ENCODE data around the gene AK3. TPM values are rescaled to one million over a fixed set of nuclear protein-coding genes. Genes with fewer than 3 reads are reported as not detected.
A peak's percentile ranks its signal among the peaks of the same experiment; 100 is the strongest.

Gene AK3
- total and polyA plus RNA-seq, 9 of the 15 experiments (the other 6 are each of a cell fraction or from before 2014, with no cell fraction given): 12.2 to 78.6 (median 41.8) TPM

DNA sequence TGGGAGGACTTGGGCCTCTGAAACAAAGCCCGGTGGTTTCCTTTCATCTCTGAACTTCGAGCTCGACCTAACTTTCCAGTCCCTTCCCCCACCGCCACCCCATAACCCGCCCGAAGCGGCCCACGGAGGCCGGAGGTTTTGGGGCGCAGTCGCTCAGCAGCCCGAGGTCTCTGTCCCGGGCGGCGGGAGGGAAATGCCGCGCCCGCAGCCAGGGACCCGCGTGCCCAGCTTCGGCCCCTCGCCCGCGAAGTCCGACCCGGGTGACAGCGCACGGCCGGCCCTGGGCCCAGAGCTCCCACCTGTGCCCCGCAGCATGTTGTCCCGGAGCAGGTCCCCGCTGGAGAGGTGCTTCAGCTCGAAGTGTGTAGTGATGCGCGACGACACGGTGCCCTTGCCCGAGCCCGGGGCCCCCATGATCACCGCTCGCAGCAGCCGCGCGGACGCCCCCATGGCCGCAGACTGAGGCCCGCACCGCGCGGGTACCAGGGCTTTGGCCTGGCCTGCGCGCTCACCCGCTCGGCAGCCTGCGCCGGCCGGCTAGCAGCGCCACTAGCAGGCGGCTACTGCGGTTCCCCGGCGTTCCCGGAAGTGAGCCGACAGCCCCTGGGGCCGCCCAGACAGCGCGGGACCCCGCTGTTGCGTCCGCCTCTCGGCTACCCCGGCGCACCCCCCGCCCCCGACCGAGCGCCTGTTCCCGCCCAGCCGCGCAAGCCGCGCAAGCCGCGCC, at the start of gene AK3 (continued):
- TF ChIP-seq, protein P1, sequence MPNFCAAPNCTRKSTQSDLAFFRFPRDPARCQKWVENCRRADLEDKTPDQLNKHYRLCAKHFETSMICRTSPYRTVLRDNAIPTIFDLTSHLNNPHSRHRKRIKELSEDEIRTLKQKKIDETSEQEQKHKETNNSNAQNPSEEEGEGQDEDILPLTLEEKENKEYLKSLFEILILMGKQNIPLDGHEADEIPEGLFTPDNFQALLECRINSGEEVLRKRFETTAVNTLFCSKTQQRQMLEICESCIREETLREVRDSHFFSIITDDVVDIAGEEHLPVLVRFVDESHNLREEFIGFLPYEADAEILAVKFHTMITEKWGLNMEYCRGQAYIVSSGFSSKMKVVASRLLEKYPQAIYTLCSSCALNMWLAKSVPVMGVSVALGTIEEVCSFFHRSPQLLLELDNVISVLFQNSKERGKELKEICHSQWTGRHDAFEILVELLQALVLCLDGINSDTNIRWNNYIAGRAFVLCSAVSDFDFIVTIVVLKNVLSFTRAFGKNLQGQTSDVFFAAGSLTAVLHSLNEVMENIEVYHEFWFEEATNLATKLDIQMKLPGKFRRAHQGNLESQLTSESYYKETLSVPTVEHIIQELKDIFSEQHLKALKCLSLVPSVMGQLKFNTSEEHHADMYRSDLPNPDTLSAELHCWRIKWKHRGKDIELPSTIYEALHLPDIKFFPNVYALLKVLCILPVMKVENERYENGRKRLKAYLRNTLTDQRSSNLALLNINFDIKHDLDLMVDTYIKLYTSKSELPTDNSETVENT (CRISPR knock-in tag; IDR thresholded peaks at IDR 0.05): peak; percentile 85
- TF ChIP-seq, protein P2, sequence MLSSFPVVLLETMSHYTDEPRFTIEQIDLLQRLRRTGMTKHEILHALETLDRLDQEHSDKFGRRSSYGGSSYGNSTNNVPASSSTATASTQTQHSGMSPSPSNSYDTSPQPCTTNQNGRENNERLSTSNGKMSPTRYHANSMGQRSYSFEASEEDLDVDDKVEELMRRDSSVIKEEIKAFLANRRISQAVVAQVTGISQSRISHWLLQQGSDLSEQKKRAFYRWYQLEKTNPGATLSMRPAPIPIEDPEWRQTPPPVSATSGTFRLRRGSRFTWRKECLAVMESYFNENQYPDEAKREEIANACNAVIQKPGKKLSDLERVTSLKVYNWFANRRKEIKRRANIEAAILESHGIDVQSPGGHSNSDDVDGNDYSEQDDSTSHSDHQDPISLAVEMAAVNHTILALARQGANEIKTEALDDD (IDR thresholded peaks at IDR 0.05): no peak
- TF ChIP-seq MYC (IDR thresholded peaks at IDR 0.05; ENCODE audit: low read depth, low read length) (peak; percentile 72; the same call in 1 of the 2 replicates), MYC (CRISPR knock-in tag; IDR thresholded peaks at IDR 0.05; ENCODE audit: borderline replicate concordance, low read depth) (no peak), ZNF785 (CRISPR knock-in tag; IDR thresholded peaks at IDR 0.05) (no peak), KLF16 (IDR thresholded peaks at IDR 0.05) (no peak), SOX6 (IDR thresholded peaks at IDR 0.05) (0 out of 2 replicates have a peak, but pooled peaks have one; percentile 32)
- TF ChIP-seq, protein P3, sequence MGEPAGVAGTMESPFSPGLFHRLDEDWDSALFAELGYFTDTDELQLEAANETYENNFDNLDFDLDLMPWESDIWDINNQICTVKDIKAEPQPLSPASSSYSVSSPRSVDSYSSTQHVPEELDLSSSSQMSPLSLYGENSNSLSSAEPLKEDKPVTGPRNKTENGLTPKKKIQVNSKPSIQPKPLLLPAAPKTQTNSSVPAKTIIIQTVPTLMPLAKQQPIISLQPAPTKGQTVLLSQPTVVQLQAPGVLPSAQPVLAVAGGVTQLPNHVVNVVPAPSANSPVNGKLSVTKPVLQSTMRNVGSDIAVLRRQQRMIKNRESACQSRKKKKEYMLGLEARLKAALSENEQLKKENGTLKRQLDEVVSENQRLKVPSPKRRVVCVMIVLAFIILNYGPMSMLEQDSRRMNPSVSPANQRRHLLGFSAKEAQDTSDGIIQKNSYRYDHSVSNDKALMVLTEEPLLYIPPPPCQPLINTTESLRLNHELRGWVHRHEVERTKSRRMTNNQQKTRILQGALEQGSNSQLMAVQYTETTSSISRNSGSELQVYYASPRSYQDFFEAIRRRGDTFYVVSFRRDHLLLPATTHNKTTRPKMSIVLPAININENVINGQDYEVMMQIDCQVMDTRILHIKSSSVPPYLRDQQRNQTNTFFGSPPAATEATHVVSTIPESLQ (CRISPR knock-in tag; IDR thresholded peaks at IDR 0.05): no peak
- TF ChIP-seq, protein P4, sequence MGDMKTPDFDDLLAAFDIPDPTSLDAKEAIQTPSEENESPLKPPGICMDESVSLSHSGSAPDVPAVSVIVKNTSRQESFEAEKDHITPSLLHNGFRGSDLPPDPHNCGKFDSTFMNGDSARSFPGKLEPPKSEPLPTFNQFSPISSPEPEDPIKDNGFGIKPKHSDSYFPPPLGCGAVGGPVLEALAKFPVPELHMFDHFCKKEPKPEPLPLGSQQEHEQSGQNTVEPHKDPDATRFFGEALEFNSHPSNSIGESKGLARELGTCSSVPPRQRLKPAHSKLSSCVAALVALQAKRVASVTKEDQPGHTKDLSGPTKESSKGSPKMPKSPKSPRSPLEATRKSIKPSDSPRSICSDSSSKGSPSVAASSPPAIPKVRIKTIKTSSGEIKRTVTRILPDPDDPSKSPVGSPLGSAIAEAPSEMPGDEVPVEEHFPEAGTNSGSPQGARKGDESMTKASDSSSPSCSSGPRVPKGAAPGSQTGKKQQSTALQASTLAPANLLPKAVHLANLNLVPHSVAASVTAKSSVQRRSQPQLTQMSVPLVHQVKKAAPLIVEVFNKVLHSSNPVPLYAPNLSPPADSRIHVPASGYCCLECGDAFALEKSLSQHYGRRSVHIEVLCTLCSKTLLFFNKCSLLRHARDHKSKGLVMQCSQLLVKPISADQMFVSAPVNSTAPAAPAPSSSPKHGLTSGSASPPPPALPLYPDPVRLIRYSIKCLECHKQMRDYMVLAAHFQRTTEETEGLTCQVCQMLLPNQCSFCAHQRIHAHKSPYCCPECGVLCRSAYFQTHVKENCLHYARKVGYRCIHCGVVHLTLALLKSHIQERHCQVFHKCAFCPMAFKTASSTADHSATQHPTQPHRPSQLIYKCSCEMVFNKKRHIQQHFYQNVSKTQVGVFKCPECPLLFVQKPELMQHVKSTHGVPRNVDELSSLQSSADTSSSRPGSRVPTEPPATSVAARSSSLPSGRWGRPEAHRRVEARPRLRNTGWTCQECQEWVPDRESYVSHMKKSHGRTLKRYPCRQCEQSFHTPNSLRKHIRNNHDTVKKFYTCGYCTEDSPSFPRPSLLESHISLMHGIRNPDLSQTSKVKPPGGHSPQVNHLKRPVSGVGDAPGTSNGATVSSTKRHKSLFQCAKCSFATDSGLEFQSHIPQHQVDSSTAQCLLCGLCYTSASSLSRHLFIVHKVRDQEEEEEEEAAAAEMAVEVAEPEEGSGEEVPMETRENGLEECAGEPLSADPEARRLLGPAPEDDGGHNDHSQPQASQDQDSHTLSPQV (IDR thresholded peaks at IDR 0.05): 0 out of 2 replicates have a peak, but pooled peaks have one; percentile 36
- TF ChIP-seq, protein P5, sequence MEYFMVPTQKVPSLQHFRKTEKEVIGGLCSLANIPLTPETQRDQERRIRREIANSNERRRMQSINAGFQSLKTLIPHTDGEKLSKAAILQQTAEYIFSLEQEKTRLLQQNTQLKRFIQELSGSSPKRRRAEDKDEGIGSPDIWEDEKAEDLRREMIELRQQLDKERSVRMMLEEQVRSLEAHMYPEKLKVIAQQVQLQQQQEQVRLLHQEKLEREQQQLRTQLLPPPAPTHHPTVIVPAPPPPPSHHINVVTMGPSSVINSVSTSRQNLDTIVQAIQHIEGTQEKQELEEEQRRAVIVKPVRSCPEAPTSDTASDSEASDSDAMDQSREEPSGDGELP (CRISPR knock-in tag; IDR thresholded peaks at IDR 0.05; ENCODE audit: borderline replicate concordance): 0 out of 2 replicates have a peak, but pooled peaks have one; percentile 43
- TF ChIP-seq, protein P6, sequence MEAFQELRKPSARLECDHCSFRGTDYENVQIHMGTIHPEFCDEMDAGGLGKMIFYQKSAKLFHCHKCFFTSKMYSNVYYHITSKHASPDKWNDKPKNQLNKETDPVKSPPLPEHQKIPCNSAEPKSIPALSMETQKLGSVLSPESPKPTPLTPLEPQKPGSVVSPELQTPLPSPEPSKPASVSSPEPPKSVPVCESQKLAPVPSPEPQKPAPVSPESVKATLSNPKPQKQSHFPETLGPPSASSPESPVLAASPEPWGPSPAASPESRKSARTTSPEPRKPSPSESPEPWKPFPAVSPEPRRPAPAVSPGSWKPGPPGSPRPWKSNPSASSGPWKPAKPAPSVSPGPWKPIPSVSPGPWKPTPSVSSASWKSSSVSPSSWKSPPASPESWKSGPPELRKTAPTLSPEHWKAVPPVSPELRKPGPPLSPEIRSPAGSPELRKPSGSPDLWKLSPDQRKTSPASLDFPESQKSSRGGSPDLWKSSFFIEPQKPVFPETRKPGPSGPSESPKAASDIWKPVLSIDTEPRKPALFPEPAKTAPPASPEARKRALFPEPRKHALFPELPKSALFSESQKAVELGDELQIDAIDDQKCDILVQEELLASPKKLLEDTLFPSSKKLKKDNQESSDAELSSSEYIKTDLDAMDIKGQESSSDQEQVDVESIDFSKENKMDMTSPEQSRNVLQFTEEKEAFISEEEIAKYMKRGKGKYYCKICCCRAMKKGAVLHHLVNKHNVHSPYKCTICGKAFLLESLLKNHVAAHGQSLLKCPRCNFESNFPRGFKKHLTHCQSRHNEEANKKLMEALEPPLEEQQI (IDR thresholded peaks at IDR 0.05): no peak

Measured in K562 (cell line).